MCF 10A (cell line): Measurements from ENCODE around the gene PTGIS. TPM values are rescaled to one million over a fixed set of nuclear protein-coding genes. Genes with fewer than 3 reads are reported as not detected.
"Not testable (repeated sequence)": the region's sequence is repeated elsewhere in the genome, so short reads cannot be mapped to it uniquely, and the experiment has no call there.

Experiments
- BruUV-seq: library from RNA; stranded (reverse); fragments of 400-500 nt; replicated peaks from 2 replicates; lab custom pipeline; 2021; lab: Mats Ljungman, UMichigan
- CTCF ChIA-PET: fragments of 300-600 bp; sonication (Branson Sonifier 250); formaldehyde crosslinking; extraction: SDS; loops from one replicate; lab custom pipeline; 2021; ENCODE audit warnings: antibody characterized with exemption, inconsistent platforms; lab: Yijun Ruan, JAX
- POLR2A ChIA-PET: fragments of 300-600, 350-650 bp; sonication (Branson Sonifier 250); formaldehyde crosslinking; extraction: SDS; loops from one replicate; lab custom pipeline; 2020; ENCODE audit warnings: antibody characterized with exemption, inconsistent platforms; lab: Yijun Ruan, JAX
- DNase-seq: peaks from one replicate; pipeline ENCODE4 v3.0.0-alpha.2; 2018; ENCODE audit not compliant: unreplicated experiment
- H3K27ac Mint-ChIP-seq: one replicate; pipeline ENCODE4 v1.8.0; 2022; ENCODE audit warnings: mild to moderate bottlenecking, low read depth, mixed read lengths; ENCODE audit not compliant: unreplicated experiment
- H3K27me3 Mint-ChIP-seq: one replicate; pipeline ENCODE4 v1.8.0; 2022; ENCODE audit warnings: mixed read lengths; ENCODE audit not compliant: insufficient read depth, unreplicated experiment
- H3K36me3 Mint-ChIP-seq: one replicate; pipeline ENCODE4 v1.8.0; 2022; ENCODE audit warnings: mild to moderate bottlenecking, moderate library complexity, mixed read lengths; ENCODE audit not compliant: insufficient read depth, unreplicated experiment
- H3K4me1 Mint-ChIP-seq: one replicate; pipeline ENCODE4 v1.8.0; 2022; ENCODE audit warnings: mixed read lengths; ENCODE audit not compliant: insufficient read depth, unreplicated experiment
- H3K4me3 Mint-ChIP-seq: one replicate; pipeline ENCODE4 v1.8.0; 2022; ENCODE audit warnings: mild to moderate bottlenecking, moderate library complexity, mixed read lengths; ENCODE audit not compliant: unreplicated experiment
- H3K9me3 Mint-ChIP-seq: one replicate; pipeline ENCODE4 v1.8.0; 2022; ENCODE audit warnings: mixed read lengths; ENCODE audit not compliant: unreplicated experiment
- CTCF ChIP-seq: fragments of 200-600 bp; IDR thresholded peaks from one replicate; pipeline ENCODE4 v1.8.0; 2022; ENCODE audit warnings: antibody characterized with exemption, mild to moderate bottlenecking; ENCODE audit not compliant: unreplicated experiment
- intact Hi-C: fragments of 100-400 bp; cut with micrococcal nuclease; formaldehyde crosslinking; loops from 2 replicates; pipeline ENCODE4 v1.14.1; 2022
- total RNA-seq: library from RNA; stranded (reverse); gene quantifications from 2 replicates; pipeline ENCODE4 v1.2.3, GENCODE V29; 2022

The PTGIS gene
- total RNA-seq, 1 experiment from 2014 or later = not detected

- Mint-ChIP-seq H3K4me1 (peaks cover 5% of the 10 kb centered on the region), H3K27ac (no peak overlapping the region), H3K9me3 (no peaks in the 10 kb centered on the region), H3K27me3 (peaks cover 59% of the 10 kb centered on the region), H3K36me3 (no peaks in the 10 kb centered on the region), H3K4me3 (no peak overlapping the region)
- BruUV-seq = no TSS peak
- intact Hi-C loops = no loop called here
- DNase-seq = no peak
- POLR2A ChIA-PET = interaction anchor here (0.6 to 1.0 kb wide), 3 partner anchors 15 to 101 kb away, joined by 3 to 4 read pairs (median 3); no protein-coding TSS in a partner anchor
- CTCF ChIA-PET = interaction anchor here (0.6 to 1.3 kb wide), 4 partner anchors 11 to 40 kb away, joined by 3 to 8 read pairs (median 4); no protein-coding TSS in a partner anchor
- no peak for TF ChIP-seq CTCF
These were observed 578 bp upstream of the PTGIS start for GRCh38 chr20:49568278-49569151.

GRCh38 chr20:49566401-49567364 lies 1.3 kb downstream of the PTGIS start:
- TF ChIP-seq CTCF = no peak
- no peak overlapping the region for H3K27ac Mint-ChIP-seq
- POLR2A ChIA-PET = interaction anchor here (0.8 to 1.0 kb wide), 2 partner anchors 14 to 38 kb away, joined by 3 to 4 read pairs; no protein-coding TSS in a partner anchor
- H3K9me3 Mint-ChIP-seq = no peaks in the 10 kb centered on the region
- CTCF ChIA-PET = interaction anchor here (0.7 kb wide), 2 partner anchors 41 to 210 kb away, joined by 3 read pairs; no protein-coding TSS in a partner anchor
- no peak for DNase-seq
- peaks cover 5% of the 10 kb centered on the region for H3K4me1 Mint-ChIP-seq
- no TSS peak for BruUV-seq
- intact Hi-C loops = no loop called here
- no peak overlapping the region for H3K4me3 Mint-ChIP-seq
- peaks cover 46% of the 10 kb centered on the region for H3K27me3 Mint-ChIP-seq
- no peaks in the 10 kb centered on the region for H3K36me3 Mint-ChIP-seq

DNA sequence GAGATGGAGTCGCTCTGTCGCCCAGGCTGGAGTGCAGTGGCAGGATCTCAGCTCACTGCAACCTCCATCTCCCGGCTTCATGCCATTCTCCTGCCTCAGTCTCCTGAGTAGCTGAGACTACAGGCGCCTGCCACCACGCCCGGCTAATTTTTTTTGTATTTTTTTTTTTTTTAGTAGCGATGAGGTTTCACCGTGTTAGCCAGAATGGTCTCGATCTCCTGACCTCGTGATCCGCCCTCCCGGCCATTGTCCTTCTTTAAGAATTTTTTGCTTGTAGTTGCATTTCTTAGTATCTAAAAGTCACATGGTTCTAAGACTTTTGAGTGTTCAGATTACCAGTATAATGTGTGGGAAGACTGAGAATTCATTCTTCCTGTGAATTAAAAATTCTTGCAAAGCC lies 2.9 kb downstream of the PTGIS start:
- H3K4me3 Mint-ChIP-seq, BruUV-seq, DNase-seq, intact Hi-C loops, H3K27ac Mint-ChIP-seq, H3K4me1 Mint-ChIP-seq, H3K36me3 Mint-ChIP-seq, H3K9me3 Mint-ChIP-seq: not testable (repeated sequence)
- ChIA-PET CTCF (interaction anchor here (0.6 to 0.8 kb wide), 2 partner anchors 47 to 50 kb away, joined by 3 to 7 read pairs; no protein-coding TSS in a partner anchor), POLR2A (interaction anchor here (1.2 to 1.4 kb wide), 2 partner anchors 9 to 372 kb away, joined by 3 read pairs; partner anchors contain the start of gene RNF114)
- peaks cover 34% of the 10 kb centered on the region for H3K27me3 Mint-ChIP-seq
